Transverse colon (tissue), 4 donors: ENCODE measurements around the gene TYMP. TPM values are rescaled to one million over a fixed set of nuclear protein-coding genes. Genes with fewer than 3 reads are reported as not detected.

Experiments
- DNase-seq: peaks from one replicate; pipeline ENCODE4 v3.0.0-alpha.2; 2019
- H3K27ac ChIP-seq, 4 donors: fragments of 200-600 bp; sonication (generic); 2 replicates each; pipeline ENCODE4 v1.5.1; 2016 to 2018; ENCODE audit warnings: inconsistent platforms in 4 of 4
- H3K27me3 ChIP-seq: fragments of 200-600 bp; sonication (generic); 2 replicates; pipeline ENCODE4 v1.5.1; 2017; ENCODE audit warnings: inconsistent platforms
- H3K36me3 ChIP-seq, 4 donors: fragments of 200-600 bp; sonication (generic); 2 replicates each; pipeline ENCODE4 v1.5.1; 2017 to 2019; ENCODE audit warnings: inconsistent platforms in 4 of 4
- H3K4me1 ChIP-seq, 4 donors: fragments of 200-600 bp; sonication (generic); 2 replicates each; pipeline ENCODE4 v1.5.1; 2017 to 2020; ENCODE audit warnings: inconsistent platforms in 4 of 4
- H3K4me3 ChIP-seq, 4 donors: fragments of 200-600 bp; sonication (generic); 1 replicate in 1 of 4; 2 replicates in 3 of 4; pipeline versions ENCODE4 v1.5.1 to v1.6.1; 2017 to 2019; ENCODE audit warnings: inconsistent platforms in 4 of 4
- H3K9me3 ChIP-seq, 2 donors: fragments of 200-600 bp; sonication (generic); 2 replicates each; pipeline ENCODE4 v1.5.1; 2017 to 2019; ENCODE audit warnings: inconsistent platforms in 2 of 2
- EP300 ChIP-seq: sonication (generic); formaldehyde crosslinking; IDR thresholded peaks from one replicate; pipeline ENCODE4 v1.6.1; 2017; ENCODE audit warnings: antibody characterized with exemption, low read depth
- POLR2A ChIP-seq: fragments of 450-650 bp; IDR thresholded peaks from one replicate; pipeline ENCODE4 v1.6.1; 2016; ENCODE audit warnings: antibody characterized with exemption, mild to moderate bottlenecking, moderate library complexity
- POLR2AphosphoS5 ChIP-seq, 3 donors: sonication (generic); formaldehyde crosslinking; IDR thresholded peaks; one replicate each; pipeline ENCODE4 v1.6.1; 2016; ENCODE audit warnings: antibody characterized with exemption in 3 of 3
- WGBS, 2 donors: methylation state at CpG; one replicate each; pipeline ENCODE4 v1.1.5; 2018; ENCODE audit warnings: low coverage in 1 of 2; 5-methylcytosine and 5-hydroxymethylcytosine counted together
- in situ Hi-C, 4 donors: fragments of 200-750 bp; cut with MboI; loops; one replicate each; pipeline versions ENCODE4 v1.15.0 to v1.15.1; 2017; ENCODE audit warnings: low sequenced_read_pairs in 3 of 4, low pct_ligation_motif_present in 1 of 4, low pct_unique_long_range_greater_than_20kb in 1 of 4
- intact Hi-C: fragments of 100-400 bp; cut with DNase I; formaldehyde crosslinking; loops from one replicate; pipeline ENCODE4 v1.15.1; 2023; ENCODE audit warnings: low total_unique reads
- total RNA-seq, 4 donors: library from RNA; depleted of rRNA; stranded (reverse); fragments of >200 nt; gene quantifications; one replicate each; pipeline ENCODE4 v1.1.0, GENCODE V29; 2016
- TF ChIP-seq, protein P1 (sequence below), 5 experiments: fragments of 200-600 bp in 3 of 5; fragments of 450-650 bp in 2 of 5; sonication (generic) in 3 of 5; IDR thresholded peaks; 1 replicate in 2 of 5; 2 replicates in 3 of 5; pipeline ENCODE4 v1.5.1; 2016 to 2017; ENCODE audit warnings: antibody characterized with exemption in 5 of 5, inconsistent platforms in 3 of 5, mild to moderate bottlenecking in 2 of 5, moderate library complexity in 1 of 5

Gene TYMP
- total RNA-seq, 4 donors from 2014 or later: 27.5 to 60.7 (median 32.2) TPM

- 62% methylated on average over 11 of the region's 11 CpGs; no CpG with 5 or more reads in 1 of the 2 donors for WGBS, 2 donors
- H3K4me3 ChIP-seq: peak overlapping the region in 1 of 4 donors; percentile 64
- H3K9me3 ChIP-seq: no peaks in the 10 kb centered on the region
- DNase-seq: peak; percentile 63
- intact Hi-C loops: no loop called here
- peaks cover 4% of the 10 kb centered on the region for H3K27me3 ChIP-seq
- H3K27ac ChIP-seq: peak overlapping the region; percentile 83 to 91 (median 86)
- TF ChIP-seq, protein P1, sequence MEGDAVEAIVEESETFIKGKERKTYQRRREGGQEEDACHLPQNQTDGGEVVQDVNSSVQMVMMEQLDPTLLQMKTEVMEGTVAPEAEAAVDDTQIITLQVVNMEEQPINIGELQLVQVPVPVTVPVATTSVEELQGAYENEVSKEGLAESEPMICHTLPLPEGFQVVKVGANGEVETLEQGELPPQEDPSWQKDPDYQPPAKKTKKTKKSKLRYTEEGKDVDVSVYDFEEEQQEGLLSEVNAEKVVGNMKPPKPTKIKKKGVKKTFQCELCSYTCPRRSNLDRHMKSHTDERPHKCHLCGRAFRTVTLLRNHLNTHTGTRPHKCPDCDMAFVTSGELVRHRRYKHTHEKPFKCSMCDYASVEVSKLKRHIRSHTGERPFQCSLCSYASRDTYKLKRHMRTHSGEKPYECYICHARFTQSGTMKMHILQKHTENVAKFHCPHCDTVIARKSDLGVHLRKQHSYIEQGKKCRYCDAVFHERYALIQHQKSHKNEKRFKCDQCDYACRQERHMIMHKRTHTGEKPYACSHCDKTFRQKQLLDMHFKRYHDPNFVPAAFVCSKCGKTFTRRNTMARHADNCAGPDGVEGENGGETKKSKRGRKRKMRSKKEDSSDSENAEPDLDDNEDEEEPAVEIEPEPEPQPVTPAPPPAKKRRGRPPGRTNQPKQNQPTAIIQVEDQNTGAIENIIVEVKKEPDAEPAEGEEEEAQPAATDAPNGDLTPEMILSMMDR (IDR thresholded peaks at IDR 0.05): no peak
- TF ChIP-seq POLR2A (peak; percentile 70), EP300 (no peak), POLR2AphosphoS5 (IDR thresholded peaks at IDR 0.05) (peak in 2 of 3 donors; percentile 69 to 70)
- H3K4me1 ChIP-seq: peaks cover 4 to 33% (median 14%) of the 10 kb centered on the region in 4 donors
- no peaks in the 10 kb centered on the region for H3K36me3 ChIP-seq
- in situ Hi-C loops: no loop called here
Measured at GRCh38 chr22:50564289-50564688, 34.5 kb upstream of the TYMP start.

- Histone ChIP-seq H3K27me3 (peaks cover 4% of the 10 kb centered on the region), H3K4me1 (peaks cover 0 to 26% (median 12%) of the 10 kb centered on the region in 4 donors), H3K9me3 (no peaks in the 10 kb centered on the region), H3K27ac (peak overlapping the region; percentile 83 to 91 (median 86)), H3K4me3 (peak overlapping the region; percentile 49 to 68 (median 57)), H3K36me3 (no peaks in the 10 kb centered on the region)
- WGBS, 2 donors: 17 to 23% methylated on average over 4 to 17 of the region's 17 CpGs
- no peak for DNase-seq
- intact Hi-C loops (no loop called here), in situ Hi-C loops (no loop called here)
- no peak for TF ChIP-seq POLR2AphosphoS5 (IDR thresholded peaks at IDR 0.05)
- no peak for TF ChIP-seq EP300
- TF ChIP-seq, protein P1 (IDR thresholded peaks at IDR 0.05): no peak
- no peak for TF ChIP-seq POLR2A
Measured at GRCh38 chr22:50563413-50564160, 33.8 kb upstream of the TYMP start.

- in situ Hi-C loops: no loop called here
- Histone ChIP-seq H3K9me3 (no peaks in the 10 kb centered on the region), H3K27me3 (peaks cover 4% of the 10 kb centered on the region), H3K27ac (peak within 1 kb of the TSS; percentile 83 to 91 (median 86)), H3K4me1 (peaks cover 0 to 22% (median 12%) of the 10 kb centered on the region in 4 donors), H3K4me3 (peak within 1 kb of the TSS; percentile 49 to 68 (median 57)), H3K36me3 (no peaks in the 10 kb centered on the region)
- TF ChIP-seq, protein P1 (IDR thresholded peaks at IDR 0.05): peak; percentile 92 to 99 (median 97)
- TF ChIP-seq POLR2A: peak; percentile 98
- no peak for TF ChIP-seq EP300
- peak; percentile 95 to 99 (median 98) for TF ChIP-seq POLR2AphosphoS5 (IDR thresholded peaks at IDR 0.05)
- intact Hi-C loops: no loop called here
- 5% methylated on average over 55 of the region's 61 CpGs; no CpG with 5 or more reads in 1 of the 2 donors for WGBS, 2 donors
- DNase-seq: peak; percentile 99
Measured at GRCh38 chr22:50562523-50563412, 33.0 kb upstream of the TYMP start, which contains the start of gene SYCE3. TSS of gene SYCE3 (minus strand) at chr22:50562919. CDS start at chr22:50556405, 6,514 bp downstream.
